Measurements from ENCODE around the gene ARHGAP18. TPM values are rescaled to one million over a fixed set of nuclear protein-coding genes. Genes with fewer than 3 reads are reported as not detected.

The ARHGAP18 gene
- total and polyA plus RNA-seq, 8 donors, result 6.0 to 104 (median 30.2) TPM

GRCh38 chr6:129732034-129732433 is 22.1 kb upstream of the ARHGAP18 start:
- no peak overlapping the region for H3K4me3 ChIP-seq
- H3K27me3 ChIP-seq, result no peaks in the 10 kb centered on the region
- WGBS, 5 donors, result 48 to 73% (median 52%) methylated on average over 2 of the region's 2 CpGs
- no peaks in the 10 kb centered on the region for H3K36me3 ChIP-seq
- peaks cover 0 to 12% (median 0%) of the 10 kb centered on the region in 4 donors for H3K4me1 ChIP-seq
- DNase-seq, result no peak
- H3K9me3 ChIP-seq, result no peaks in the 10 kb centered on the region
- no peak overlapping the region for H3K27ac ChIP-seq
- intact Hi-C loops (cut with DNase I; ENCODE audit: low total_unique reads), result loop anchor here (5.0 kb wide), 1 partner anchor 135 kb away; no protein-coding TSS in a partner anchor
- TF ChIP-seq CTCF (IDR thresholded peaks at IDR 0.05), result no peak
- TF ChIP-seq POLR2A (IDR thresholded peaks at IDR 0.05), result no peak
- TF ChIP-seq POLR2AphosphoS5 (IDR thresholded peaks at IDR 0.05), result no peak
- no peak for TF ChIP-seq EP300 (IDR thresholded peaks at IDR 0.05)

GRCh38 chr6:129731428-129731827 is 21.5 kb upstream of the ARHGAP18 start:
- 42 to 68% (median 47%) methylated on average over 4 of the region's 4 CpGs for WGBS, 5 donors
- no peak overlapping the region for H3K4me3 ChIP-seq
- intact Hi-C loops (cut with DNase I; ENCODE audit: low total_unique reads), result loop anchor here (5.0 kb wide), 1 partner anchor 134 kb away; no protein-coding TSS in a partner anchor

GRCh38 chr6:129730477-129731165 is 20.6 kb upstream of the ARHGAP18 start:
- Histone ChIP-seq H3K27me3 (no peaks in the 10 kb centered on the region), H3K9me3 (no peaks in the 10 kb centered on the region), H3K4me3 (no peak overlapping the region), H3K27ac (no peak overlapping the region), H3K36me3 (no peaks in the 10 kb centered on the region), H3K4me1 (peaks cover 0 to 26% (median 2%) of the 10 kb centered on the region in 4 donors)
- intact Hi-C loops (cut with DNase I; ENCODE audit: low total_unique reads), result loop anchor here (5.0 kb wide), 1 partner anchor 133 kb away; no protein-coding TSS in a partner anchor
- peak in 1 of 3 donors; percentile 4 for TF ChIP-seq POLR2AphosphoS5 (IDR thresholded peaks at IDR 0.05)
- TF ChIP-seq CTCF (IDR thresholded peaks at IDR 0.05), result peak in 5 of 7 experiments; percentile 30 to 83 (median 63)
- no peak for TF ChIP-seq POLR2A (IDR thresholded peaks at IDR 0.05)
- 23 to 41% (median 32%) methylated on average over 8 of the region's 8 CpGs for WGBS, 5 donors
- peak in 1 of 2 donors; percentile 69 for DNase-seq

More at GRCh38 chr6:129731428-129731827, 21.5 kb upstream of the ARHGAP18 start:
- H3K9me3 ChIP-seq, result no peaks in the 10 kb centered on the region
- H3K27me3 ChIP-seq, result no peaks in the 10 kb centered on the region
- H3K36me3 ChIP-seq, result no peaks in the 10 kb centered on the region
- no peak for DNase-seq
- TF ChIP-seq POLR2AphosphoS5 (IDR thresholded peaks at IDR 0.05), result no peak
- TF ChIP-seq EP300 (IDR thresholded peaks at IDR 0.05), result no peak
- no peak for TF ChIP-seq CTCF (IDR thresholded peaks at IDR 0.05)
- no peak for TF ChIP-seq POLR2A (IDR thresholded peaks at IDR 0.05)
- H3K27ac ChIP-seq, result no peak overlapping the region
- H3K4me1 ChIP-seq, result peaks cover 0 to 18% (median 0%) of the 10 kb centered on the region in 4 donors

- intact Hi-C loops (cut with DNase I; ENCODE audit: low total_unique reads), result no loop called here
- TF ChIP-seq POLR2AphosphoS5 (IDR thresholded peaks at IDR 0.05), result no peak
- TF ChIP-seq CTCF (IDR thresholded peaks at IDR 0.05), result no peak
- no peak for TF ChIP-seq EP300 (IDR thresholded peaks at IDR 0.05)
- TF ChIP-seq POLR2A (IDR thresholded peaks at IDR 0.05), result no peak
- no peak for DNase-seq
- H3K4me3 ChIP-seq, result no peak overlapping the region
- no peaks in the 10 kb centered on the region for H3K9me3 ChIP-seq
- H3K27me3 ChIP-seq, result no peaks in the 10 kb centered on the region
- peaks cover 0 to 26% (median 2%) of the 10 kb centered on the region in 4 donors for H3K4me1 ChIP-seq
- H3K27ac ChIP-seq, result no peak overlapping the region
- no peaks in the 10 kb centered on the region for H3K36me3 ChIP-seq
These were observed 16.7 kb upstream of the ARHGAP18 start for GRCh38 chr6:129726650-129727049.
